CD4-positive, alpha-beta T cell treated with Interleukin-21 for 1 hour (primary cell): ENCODE results near the gene SETD1B.
"Not testable (repeated sequence)": the region's sequence is repeated elsewhere in the genome, so short reads cannot be mapped to it uniquely, and the experiment has no call there.

Experiments
- DNase-seq: peaks from one replicate; pipeline ENCODE4 v3.0.0-alpha.2; 2020

SETD1B gene

DNA sequence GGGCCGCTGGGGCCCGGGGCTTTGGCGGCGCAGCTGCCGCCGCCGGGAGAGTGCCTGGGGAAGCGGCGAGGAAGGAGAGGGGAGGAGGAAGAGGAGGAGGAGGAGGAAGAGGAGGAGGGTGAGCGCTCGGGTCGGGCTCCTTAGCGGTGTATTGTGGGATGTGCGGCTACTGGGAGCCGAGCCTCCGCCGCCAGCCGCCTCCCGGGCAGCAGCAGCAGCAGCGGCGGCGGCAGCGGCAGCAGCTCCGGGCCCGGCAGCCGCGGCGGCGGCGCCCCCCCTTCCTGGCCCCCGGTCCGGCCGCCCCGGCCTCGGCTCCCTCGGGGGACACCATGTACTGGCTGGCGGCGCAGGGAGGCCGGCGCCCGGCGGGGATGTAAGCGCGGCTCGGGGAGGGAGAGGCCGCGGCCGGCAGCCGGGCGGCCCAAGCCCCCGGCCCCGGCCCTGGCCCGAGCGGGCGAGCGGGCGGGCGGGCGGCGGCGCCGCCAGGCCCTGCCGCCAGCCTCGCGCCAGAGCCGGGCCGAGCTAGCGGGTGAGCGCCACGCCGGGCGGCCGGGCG lies at the start of gene SETD1B:
TSS of gene SETD1B (plus strand) at position 149 of the 556 bp plus-strand sequence. CDS start 729 bp downstream, outside the sequence.
- DNase-seq, result peak; percentile 62

- DNase-seq, result no peak
Observed at GRCh38 chr12:121754836-121755235, 49.0 kb upstream of the SETD1B start.

DNA sequence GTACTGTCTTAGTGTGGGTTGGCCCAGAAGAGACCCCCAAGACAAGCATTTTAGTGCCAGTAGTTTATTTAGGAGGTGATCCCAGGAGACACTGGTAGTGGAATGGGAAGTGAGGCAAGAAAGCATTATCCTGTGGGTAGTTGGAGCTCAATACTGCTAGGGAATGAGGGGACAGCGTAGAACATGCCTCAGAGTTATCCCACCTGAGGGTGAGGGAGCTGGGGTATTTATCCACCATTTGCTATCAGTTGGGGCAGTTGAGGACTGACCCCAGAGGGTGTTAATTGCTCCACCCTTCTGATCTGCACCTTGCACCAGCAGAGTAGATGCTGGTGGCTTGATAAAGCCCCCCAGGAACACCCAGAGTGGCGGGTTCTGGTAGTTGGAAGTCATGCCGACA lies 48.2 kb upstream of the SETD1B start:
- no peak for DNase-seq

- not testable (repeated sequence) for DNase-seq
Observed at GRCh38 chr12:121758536-121758935, 45.3 kb upstream of the SETD1B start.

GRCh38 chr12:121762269-121762668 lies 41.5 kb upstream of the SETD1B start:
- DNase-seq, result no peak

DNA sequence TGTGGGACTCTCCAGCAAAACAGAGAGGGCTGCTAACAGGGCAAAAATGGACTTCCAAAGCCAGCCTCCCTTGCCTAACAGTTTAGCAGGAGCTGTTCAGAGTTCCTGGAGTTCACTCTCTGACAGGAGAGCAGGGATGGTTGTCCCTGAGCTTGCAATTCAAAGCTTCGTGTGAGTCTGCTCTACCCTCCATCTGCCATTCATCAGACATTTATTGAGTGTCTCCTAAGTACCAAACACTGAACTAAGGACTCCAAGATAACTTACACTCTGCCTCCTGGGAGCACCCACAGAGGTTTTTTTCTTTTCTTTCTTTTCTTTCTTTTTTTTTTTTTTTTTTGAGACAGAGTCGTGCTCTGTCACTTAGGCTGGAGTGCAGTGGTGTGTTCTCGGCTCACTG lies 39.0 kb upstream of the SETD1B start:
- DNase-seq, result no peak

DNA sequence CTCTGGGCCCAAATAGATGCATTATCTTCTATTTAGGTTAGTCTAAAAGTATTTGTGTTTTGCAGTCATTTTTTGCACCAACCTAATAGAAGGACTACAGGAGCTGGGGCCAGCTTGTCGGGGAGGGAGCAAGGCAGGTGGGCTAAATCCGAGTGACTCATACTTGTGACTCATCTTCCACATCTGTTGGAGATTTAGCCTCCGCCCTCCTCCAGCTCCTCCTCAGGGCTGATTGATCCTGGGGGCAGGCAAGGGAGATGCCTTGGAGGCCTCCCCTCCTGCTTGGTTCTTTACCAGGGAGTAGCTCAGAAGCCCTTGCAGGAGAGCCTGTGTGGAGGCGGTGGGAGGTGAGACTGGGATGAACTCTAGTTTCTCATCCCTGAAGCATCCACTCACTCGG lies 38.2 kb upstream of the SETD1B start:
- no peak for DNase-seq

GRCh38 chr12:121766290-121767039 lies 37.3 kb upstream of the SETD1B start:
- DNase-seq, result no peak

GRCh38 chr12:121767525-121768016 lies 36.2 kb upstream of the SETD1B start:
- no peak for DNase-seq

- DNase-seq, result no peak
Observed at GRCh38 chr12:121769297-121769830, 34.4 kb upstream of the SETD1B start.

DNA sequence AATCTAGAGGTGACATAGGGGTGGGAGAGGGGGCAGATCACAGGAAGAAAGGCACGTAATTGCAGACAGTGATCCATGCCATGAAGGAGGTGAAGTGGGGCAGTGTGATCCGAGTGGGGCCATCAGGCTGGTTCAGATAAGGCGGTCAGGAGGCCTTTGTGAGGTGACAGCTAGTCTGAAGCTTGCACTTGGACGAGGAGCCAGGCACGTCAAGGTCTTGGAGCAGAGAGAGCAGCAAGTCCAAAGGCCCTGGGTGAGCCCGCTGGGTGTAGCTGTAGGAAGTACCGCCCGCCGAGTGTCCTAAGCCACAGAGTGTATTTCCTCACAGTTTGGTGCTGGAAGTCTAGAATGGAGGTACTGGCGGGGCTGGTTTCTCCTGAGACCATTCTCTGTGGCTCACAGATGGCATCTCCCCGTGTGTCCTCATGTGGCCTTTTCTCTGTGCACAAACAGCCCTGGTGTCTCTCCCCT lies 33.9 kb upstream of the SETD1B start:
- no peak for DNase-seq

GRCh38 chr12:121770388-121770787 lies 33.4 kb upstream of the SETD1B start:
- DNase-seq, result no peak

DNA sequence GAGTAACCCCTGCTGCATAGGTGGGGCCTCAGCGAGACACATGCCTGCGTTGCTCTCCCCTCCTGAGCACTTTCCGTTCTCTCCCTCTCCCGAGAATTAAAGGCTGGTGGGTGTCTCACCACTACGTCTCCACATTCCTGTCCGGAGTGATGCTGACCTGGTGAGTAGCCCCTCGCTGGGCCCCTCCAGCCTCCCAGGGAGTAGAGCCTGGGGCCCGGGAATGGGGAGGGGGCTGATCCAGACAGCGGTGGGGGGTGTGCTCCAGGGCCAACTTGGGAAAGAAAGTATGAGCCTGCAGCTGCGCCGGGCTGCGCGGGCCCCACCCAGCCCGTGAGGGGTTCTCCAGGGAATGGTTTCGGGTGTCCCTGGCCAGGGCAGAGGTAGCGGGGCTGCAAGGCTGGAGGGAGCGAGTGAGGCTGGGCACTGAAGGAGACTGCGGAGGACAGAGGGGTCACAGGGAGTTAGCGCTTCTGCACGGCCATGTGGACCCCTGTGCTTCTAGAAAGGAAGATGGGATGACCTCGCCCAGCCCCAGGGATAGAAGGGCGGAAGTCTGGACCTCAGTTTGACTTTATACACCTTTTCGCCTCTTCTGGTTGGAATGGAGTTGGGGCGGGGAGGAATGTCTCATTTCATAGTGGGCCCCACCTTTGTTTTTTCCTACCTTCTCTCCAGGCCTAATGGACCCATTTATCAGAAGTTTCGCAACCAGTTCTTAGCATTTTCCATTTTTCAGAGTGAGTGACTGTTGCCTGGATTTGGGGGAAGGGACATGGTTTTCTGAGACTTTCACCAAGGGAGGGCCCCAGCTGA lies 32.8 kb upstream of the SETD1B start:
- no peak for DNase-seq

DNA sequence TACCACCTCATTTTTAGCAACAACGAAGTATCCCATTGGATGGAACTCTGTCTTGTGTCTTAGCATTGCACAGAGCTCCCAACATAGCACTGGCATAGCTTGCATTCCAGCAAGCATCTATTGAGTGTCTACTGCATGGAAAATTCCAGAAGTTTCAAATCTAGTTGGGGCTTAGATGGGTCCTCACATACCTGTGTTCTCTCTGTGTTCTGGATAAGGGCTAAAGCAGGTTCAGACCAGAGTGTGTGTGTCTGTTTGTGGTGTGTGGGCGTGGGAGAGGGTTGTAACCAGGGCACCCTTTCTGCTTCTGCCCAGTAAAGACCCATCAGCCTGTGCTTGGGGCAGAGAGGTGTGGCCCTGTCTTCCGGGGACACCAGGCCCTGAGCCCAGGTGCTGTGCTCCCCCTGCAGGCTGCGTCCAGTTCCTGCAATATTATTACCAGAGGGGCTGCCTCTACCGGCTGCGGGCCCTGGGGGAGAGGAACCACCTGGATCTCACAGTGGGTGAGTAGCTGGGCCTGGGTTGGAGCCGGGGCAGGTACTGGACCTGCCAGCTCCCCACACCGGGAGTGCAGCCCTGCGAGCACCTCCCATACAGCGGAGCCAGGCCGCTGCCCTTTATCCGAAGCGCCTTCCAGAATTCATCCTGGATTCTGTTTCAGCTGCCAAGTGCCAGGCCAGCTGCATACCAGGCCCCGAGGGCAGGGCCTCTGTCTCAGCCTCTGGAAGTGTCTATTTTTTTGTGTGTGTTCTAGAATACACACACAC lies 30.6 kb upstream of the SETD1B start:
- DNase-seq, result peak; percentile 85

DNA sequence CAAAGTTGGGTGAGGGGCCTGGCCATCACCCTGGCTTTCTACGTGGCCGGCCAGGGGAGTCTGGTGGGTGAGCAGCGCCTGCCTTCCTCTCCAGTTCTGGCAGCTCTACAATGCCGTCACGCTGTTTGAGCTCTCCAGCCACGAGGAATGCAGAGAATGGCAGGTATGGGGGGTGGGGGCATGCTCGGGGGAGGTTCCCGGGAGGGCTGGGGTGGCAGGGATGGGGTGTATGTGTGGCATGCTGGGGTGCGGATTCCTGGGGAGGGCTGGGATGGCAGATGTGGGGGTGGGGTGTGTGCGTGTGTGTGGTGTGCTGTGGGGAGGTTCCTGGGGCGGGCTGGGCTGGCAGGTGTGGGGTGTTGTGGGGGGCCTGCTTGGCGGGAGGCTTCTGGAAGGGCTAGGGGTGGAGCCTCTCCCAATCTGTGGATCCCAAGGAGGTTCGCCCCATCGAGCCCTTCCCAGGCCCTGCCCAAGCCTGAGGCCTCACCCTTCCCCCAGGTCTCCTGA lies 28.8 kb upstream of the SETD1B start:
- no peak for DNase-seq

- no peak for DNase-seq
Observed at GRCh38 chr12:121775501-121775900, 28.3 kb upstream of the SETD1B start.

DNA sequence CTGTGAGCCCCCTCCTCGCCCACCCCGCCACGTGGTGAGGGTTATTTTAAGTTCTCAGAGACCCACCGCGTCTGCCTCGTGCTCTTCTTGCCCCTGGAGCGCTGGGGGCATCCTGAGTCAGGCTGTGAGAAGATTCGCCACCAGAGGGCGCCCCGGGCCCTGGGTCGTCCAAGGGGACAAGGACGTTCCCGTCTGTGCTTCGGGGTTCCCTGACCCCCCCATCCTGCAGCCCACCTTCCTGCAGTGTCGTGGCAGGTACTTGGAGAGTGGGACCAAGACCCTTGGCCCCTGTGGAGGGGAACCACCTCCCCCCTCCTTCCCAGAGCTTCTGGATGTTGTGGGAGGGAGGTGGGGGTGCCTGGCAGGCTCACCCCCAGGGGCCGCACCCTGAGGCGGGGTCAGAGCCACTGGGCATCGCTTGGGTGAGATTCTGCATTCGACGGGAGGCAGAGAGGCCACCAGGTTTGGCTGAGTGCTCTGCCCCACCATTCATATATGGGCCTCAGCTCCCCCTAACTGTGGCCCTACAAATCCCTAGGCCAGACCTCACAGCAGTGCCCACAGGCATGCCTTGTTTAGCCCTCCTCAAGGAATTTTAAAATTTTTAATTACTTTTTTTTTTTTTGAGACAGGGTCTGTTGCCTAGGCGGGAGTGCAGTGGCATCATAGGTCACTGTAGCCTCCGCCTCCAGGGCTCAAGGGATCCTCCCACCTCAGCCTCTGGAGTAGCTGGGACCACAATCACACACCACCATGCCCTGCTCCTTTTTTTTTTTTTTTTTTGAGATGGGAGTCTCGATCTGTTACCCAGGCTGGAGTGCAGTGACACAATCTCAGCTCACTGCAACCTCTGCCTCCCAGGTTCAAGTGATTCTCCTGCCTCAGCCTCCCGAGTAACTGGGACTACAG lies 27.4 kb upstream of the SETD1B start:
- peak; percentile 88 for DNase-seq

- DNase-seq, result no peak
Observed at GRCh38 chr12:121778567-121779421, 25.0 kb upstream of the SETD1B start.

DNA sequence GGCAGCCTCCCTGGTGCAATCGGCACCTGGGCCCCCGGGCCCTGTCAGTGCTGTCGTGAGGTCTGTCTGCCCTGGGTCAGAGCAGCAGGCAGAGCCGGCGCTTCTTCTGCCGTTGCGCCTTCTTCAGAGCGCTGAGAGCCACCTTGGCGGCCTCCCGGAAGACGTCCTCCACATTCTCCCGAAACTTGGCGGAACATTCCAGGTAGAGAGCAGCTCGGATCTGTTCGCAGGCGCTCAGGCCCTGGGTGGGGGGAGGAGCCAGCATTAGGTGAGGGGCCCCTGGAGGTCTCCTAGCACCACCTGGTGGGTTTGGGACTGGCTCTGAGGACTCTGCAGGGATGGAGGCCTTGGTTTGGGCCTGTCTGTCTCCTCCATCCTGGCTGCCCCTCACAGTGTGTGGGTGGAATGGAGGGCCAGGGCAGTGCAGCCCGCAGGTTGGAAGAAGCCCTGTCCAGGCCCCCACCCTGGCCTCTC lies 24.4 kb upstream of the SETD1B start:
- DNase-seq, result no peak

DNA sequence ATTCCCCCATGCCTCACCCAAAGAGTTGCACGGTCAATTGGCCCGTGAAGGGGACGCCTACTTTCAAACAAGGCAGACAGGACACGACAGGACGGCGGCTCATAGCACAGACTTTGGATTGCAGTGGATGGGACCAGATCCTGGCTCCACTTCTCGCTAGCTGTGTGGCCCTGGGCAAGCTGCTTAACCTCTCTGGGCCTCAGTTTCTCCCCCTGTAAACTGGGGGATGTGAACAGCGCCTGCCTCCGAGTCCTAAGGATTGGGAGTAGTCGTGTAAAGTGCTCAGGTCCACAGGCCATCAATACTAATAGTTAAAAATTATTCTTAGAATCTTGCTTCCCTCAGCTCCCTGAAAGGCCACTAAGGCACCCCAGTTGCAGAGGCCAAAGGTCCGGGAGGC lies 23.4 kb upstream of the SETD1B start:
- DNase-seq, result no peak
